GM18511 (cell line): ENCODE measurements around the gene AKIRIN2.

ENCODE experiments used
- ATAC-seq: cut with Tn5 transposase; IDR thresholded peaks from one replicate; pipeline ENCODE4 v1.9.1; 2021; ENCODE audit warnings: mild to moderate bottlenecking, moderate library complexity; ENCODE audit not compliant: unreplicated experiment

AKIRIN2 gene

DNA sequence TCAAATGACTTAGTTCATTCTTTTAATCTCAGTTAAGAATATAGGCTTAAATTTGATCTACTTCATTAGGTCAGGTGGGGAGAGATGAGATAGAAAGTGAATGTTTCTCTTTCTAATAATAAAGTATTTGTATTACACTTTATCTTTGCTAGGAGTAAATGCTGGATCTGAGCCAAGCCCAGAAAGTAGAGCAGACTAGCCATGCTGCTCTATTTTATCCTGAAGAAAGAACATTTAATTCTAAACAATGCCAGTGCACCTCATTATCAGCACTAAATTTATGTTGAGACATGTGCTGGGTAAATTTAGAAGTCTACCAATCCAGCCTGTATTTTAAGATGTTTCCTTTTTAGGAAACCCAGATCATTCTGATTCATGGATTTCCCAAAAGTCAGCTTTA lies 43.5 kb downstream of the AKIRIN2 start:
- no peak for ATAC-seq

DNA sequence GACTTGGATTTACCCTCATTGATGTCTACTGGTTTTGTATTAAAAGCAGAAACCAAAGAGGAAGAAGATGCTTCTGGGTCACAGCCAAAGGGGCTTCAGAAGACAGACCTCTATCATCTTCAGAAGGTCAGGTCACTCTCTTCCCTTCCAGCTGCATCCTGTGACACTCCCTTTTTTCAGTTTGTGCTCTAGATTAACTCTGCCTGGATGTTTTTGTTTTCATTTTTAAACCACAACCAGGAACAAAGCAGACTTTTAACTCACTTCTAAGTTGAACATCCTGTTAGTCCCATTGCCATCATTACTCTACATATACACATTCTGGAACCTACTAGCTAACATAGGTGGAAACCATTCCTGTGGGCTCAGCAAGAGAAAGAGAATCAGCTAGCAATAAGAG lies 45.2 kb downstream of the AKIRIN2 start:
- ATAC-seq, result peak; percentile 81

DNA sequence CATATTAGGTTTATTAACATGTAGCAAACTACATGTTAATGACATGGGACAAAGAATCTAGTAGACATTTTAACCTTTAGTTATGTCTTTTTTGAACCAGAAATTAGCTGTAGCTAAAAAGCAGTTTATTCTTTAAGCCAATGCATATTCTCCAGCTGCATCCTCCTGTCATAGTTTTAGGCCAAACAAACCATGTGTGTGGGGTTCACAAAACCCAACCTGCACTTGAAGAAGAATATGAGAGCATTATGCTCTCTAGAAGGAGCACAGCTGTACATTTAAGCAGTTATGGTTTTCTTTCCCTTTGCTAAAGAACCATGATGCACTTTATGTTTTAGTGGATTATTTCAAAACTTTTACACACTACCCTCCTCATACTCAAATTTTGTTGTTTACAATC lies 46.2 kb downstream of the AKIRIN2 start:
- no peak for ATAC-seq

DNA sequence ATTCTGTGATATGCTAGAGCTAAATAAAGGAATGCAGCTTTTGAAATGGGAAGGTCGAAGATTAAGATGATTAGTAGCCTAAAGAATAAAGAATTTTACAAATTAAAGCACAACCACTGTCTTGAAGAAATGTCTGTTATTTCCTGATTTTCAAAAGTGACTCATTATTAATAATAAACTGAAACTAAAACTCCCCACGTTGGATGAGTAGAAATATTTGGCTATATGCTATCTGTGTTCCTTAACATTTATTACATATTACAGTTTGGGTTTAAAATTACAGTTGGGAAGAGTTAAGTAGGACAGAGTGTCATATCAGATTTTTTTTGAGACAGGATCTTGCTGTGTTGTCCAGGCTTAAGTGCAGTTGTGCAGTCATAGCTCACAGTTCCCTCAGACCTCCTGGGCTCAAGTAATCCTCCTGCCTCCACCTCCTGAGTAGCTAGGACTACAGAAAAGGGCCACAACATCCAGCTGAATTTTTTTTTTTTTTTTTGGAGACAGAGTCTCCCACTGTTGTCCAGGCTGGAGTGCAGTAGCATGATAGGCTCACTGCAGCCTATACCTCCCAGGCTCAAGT lies 47.1 kb downstream of the AKIRIN2 start:
- ATAC-seq, result no peak

DNA sequence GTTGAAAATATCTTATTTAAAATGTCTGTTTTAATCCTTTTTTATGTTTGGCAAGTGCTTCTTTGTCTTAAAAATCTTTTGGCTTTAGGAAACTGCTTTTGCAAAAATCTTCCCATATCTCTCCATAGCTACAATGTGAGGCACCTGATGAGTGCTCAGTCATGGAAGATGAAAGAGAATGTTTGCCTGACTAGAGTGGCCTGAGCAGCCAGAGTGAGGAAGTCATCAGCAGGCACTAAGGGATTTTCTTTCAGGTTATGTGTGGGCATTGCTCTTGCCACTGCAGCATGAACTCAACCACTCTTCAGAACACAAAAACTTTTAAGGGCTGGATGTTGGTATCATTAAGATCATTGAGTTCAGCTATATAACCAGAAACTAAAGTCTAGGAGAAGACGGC lies 47.9 kb downstream of the AKIRIN2 start:
- ATAC-seq, result no peak

DNA sequence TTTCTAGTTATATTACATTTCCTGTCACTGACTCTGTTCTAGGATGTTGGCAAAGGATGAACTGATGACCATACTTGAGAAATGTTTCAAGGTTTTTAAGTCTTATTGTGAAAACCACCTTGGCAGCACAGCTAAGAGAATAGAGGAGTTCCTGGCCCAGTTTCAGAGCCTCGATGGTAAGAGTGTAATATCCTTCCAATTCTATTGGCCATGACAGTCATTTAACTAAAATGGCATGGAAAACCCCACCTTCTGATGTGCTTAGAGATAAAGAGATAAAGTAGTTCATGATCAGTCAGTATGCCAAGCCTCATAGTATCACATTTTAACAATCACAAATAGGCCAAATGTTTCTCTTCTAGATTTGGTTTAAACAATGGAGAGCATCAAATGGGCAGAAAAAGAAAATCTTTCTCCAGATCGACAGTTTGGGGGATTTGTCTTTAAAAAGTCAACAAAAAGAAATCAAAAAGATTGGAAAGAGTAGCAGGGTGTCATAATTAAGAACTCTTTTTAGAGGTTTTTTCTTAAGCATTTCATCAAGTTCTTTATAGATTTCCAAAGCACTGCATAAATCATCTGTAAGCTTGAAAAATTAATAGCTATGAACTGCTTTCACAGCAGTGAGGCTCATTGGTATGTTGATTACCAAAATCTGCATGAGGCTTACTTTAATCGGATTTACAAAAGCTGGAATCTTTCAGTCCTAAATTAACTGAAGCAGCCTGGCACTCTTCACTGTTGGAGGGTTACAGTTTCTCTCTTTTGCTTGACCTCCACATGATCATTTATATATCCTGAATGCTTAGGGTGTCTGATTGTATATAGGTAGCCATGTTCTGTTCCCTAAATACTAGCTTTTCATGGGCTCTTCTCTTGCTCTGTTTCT lies 48.7 kb downstream of the AKIRIN2 start:
- no peak for ATAC-seq

DNA sequence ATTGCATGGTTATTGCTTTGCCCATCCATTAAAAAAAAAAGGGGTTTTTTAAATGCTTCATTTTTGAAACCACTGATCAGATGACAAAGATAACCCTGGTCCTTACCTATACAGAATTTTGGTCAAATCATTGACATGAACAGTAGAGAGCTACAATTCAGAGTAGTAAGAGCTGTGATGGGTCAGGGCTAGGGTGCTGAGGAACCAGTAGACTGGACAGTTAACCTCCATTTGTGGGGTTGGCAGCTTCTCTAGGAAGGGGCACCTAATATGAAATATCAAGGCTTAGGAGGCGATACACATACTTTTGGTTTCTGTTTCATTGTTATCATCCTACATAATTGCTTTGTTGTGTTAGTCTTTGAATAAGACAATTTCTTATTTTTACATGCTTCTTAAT lies 57.0 kb downstream of the AKIRIN2 start:
- ATAC-seq, result no peak

DNA sequence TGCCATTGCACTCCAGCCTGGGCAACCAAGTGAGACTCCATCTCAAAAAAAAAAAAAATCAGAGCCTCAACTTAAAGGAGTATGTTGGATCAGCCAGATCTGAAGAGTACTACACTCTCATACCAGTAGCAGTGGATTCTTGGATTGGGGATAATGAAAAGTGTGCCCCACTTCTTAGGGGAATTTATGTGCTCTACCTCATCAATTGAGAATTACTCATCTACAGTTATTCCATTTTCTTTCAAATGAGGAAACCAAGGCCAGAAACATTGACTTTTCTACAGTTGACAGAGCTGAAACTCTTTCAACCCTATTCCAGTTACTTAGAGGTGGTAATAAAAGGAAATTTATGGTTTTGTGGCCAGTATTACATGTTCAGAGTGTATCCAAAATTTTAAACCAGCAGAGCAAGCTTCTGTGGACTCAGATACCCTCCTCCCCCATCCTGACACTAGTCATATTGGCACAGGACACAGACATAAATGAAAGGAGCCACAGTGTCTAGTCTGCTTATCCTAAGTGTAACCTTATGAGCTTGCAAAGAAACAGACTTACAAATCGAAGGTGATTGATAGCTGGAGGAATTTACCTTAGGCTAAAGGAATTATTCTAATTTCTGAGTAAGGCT lies 60.9 kb downstream of the AKIRIN2 start:
- no peak for ATAC-seq

DNA sequence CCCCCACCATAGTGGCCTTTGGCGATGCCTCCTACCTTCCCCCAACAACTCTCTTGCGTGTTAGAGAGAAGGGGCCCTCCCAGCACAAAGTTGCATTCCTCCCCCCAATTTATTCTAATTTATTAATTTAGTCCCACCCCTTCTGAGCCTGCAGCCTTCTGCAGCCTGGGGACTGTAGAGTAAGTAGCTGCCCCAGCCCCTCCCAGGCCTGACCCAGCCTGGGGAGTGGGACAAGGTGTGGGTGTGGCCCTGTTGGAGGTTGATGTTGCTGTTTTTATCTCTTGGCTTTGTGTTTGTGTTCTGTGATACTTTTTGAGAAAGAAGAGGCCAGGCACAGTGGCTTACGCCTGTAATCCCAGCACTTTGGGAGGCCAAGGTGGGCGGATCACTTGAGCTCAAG lies 62.7 kb downstream of the AKIRIN2 start:
- ATAC-seq, result no peak

DNA sequence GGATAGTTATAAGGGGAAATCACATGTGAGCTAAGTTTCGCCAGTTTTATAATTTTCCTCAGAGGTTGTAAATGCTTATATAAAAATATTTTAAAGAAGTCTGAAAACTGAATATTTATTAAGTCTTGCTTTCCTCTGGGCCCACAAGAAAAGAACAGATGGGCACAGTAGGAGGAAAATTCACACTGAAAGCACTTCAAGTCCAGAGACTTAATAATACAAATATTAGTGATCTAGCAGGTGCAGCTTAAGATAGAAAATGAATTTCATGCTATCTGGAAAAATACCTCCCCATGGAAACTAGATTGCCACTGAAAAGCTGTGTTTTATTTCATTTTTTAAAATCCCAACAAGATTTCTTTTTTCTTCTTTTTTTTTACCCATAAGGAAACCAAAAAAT lies 64.9 kb downstream of the AKIRIN2 start:
- ATAC-seq, result no peak

DNA sequence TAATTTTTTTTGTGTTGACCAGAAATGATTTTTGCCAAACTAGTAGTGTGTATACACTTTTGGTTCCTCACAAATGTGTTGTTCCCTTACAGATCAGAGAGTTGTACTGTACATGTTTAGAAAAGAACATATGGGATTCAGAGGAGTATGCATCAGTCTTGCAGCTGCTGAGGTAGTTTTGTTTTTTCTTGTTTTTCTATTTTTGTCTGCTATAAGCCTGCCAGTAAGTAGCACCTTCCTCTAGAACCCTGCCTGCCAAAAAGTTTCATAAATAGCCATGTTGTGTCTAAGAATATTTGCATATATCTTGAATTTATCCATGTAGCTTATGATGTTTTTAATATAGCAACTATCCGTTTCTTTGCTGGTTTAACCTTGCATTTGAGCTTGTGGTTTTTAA lies 65.7 kb downstream of the AKIRIN2 start:
- ATAC-seq, result no peak

DNA sequence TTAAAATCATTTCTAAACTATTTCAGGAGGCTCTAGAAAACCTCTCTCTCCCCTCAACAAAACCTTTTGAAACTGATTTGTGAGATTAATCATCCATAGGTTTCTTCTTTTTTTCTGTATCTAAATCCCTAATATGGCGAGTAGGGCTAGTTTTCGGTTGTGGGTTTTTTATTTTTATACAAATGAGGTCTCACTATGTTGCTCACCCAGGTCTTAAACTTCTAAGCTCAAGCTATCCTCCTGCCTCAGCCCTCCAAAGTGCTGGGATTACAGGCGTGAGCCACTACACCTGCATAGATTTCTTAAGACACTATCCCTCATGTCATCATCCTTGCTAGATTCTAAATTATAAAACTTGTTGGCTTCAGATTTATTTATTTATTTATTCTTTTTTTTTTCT lies 68.2 kb downstream of the AKIRIN2 start:
- ATAC-seq, result no peak

DNA sequence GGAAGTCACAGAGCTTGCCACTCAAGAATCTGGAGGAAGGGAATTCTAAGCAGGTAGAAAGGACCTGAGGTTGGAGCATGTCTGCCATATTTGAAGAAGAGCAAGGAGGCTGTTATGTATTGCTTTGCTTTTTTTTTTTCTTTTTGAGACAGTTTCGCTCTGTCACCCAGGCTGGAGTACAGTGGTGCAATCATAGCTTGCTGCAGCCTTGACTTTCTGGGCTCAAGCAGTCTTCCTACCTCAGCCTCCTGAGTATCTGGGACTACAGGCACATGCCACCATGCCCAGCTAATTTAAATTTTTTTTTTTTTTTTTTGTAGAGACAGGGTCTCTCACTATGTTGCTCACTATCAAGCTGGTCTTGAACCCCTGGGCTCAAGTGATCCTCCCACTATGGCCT lies 71.3 kb downstream of the AKIRIN2 start:
- ATAC-seq, result no peak

DNA sequence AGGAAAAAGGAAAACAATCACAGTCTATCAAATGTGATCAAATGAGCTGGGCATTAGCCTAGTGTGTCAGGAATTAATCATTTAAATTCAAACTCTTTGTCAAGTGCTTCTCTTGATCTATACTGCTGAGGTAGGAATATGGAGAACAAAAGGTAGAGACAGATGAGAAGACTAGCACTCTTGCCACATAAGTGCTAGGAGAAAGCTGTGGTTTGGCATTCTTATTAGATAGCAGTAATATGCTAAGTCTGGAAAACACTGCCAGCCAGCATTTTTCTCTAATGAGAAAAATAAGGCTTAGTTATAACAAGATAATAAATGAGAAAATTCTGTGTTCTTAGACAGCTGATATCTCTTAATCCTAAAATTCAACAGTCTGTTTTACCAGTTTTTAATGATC lies 73.2 kb downstream of the AKIRIN2 start:
- ATAC-seq, result no peak

DNA sequence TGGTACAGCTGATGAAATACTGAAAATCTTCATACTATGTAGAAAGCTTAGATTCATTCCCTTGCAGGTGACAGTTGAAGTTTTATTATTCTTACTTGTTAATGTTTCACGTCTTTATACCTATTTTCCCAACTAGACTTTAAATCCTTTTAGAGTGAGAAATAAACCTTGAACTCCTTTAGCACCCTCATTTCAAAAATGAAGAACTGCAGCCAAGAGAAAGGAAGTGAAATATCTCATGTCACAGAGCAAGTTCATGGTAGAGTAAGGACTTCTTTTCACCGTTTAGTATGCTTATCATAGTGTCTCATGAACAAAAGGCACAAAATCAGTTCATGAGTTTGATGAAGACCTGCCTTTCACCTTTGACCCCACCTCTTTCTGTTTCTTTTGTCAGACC lies 73.6 kb downstream of the AKIRIN2 start:
- no peak for ATAC-seq
